ENCODE results near the gene CTIF. TPM values are rescaled to one million over a fixed set of nuclear protein-coding genes. Genes with fewer than 3 reads are reported as not detected.

CTIF gene
- total and polyA plus RNA-seq, 2 experiments from 2014 or later = 22.1 to 27.9 TPM

DNA sequence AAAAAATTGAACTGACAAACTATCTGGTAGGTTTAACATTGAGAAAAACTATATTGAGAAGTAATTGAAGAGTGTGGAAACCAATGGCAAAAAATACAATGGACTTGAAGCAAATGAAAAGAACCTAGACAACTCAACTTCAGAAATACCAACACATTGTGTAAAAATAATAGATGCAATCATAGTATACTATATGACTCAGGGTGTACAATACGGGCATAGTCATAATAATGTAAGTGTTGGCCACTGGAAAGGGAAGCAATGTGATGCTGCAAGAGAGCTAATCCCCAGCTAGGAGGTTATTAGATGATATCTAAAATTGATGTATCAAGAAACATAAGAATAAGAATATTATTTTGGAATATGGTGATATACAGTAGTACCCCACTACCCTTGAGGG is 366.7 kb downstream of the CTIF start:
- no peak overlapping the region for H3K27ac ChIP-seq
- H3K27me3 ChIP-seq = no peaks in the 10 kb centered on the region
- no peak for DNase-seq (ENCODE audit: low spot score)
- no peaks in the 10 kb centered on the region for H3K9me2 ChIP-seq (replicated peaks; ENCODE audit: insufficient read depth)
- H3K4me1 ChIP-seq (ENCODE audit: insufficient read depth) = peaks cover 12% of the 10 kb centered on the region
- H3K4me2 ChIP-seq = no peak overlapping the region
- H3K4me3 ChIP-seq = no peak overlapping the region
- no peak for TF ChIP-seq EZH2 (IDR thresholded peaks at IDR 0.05; ENCODE audit: borderline replicate concordance)
- no peak for TF ChIP-seq EZH2phosphoT487 (IDR thresholded peaks at IDR 0.05; ENCODE audit: low read depth, severe bottlenecking, unreplicated experiment)
- TF ChIP-seq CTCF (IDR thresholded peaks at IDR 0.05; ENCODE audit: poor library complexity) = no peak
- H4K20me1 ChIP-seq (ENCODE audit: insufficient read depth, poor library complexity, severe bottlenecking) = no peaks in the 10 kb centered on the region
- no peak overlapping the region for H2AFZ ChIP-seq
- H3K36me3 ChIP-seq (replicated peaks; ENCODE audit: insufficient read depth, low read depth) = no peaks in the 10 kb centered on the region
- no peaks in the 10 kb centered on the region for H3K79me2 ChIP-seq
- WGBS (ENCODE audit: low lambda C conversion rate, missing lambda C conversion rate) = 100% methylated on average over 1 of the region's 1 CpG
- no peaks in the 10 kb centered on the region for H3K9me3 ChIP-seq (ENCODE audit: low read depth)

DNA sequence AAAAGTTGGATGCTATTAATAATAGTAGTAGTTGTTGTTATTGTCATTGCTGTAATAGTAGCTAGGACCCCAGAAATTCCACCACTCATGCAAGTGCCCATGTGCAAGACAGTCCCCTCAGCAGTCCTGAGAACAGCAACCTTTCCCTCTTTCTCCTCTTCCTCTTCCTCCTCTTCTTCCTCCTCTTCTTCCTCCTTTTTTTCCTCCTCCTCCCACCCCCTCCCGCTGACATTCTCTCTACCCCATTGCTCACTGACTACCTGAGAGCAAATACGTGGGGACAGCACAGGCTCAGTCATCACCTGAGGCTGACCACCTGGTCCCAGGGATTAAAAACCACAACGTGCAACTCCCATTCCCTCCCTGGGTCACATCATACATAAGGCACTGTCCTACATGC is 370.1 kb downstream of the CTIF start:
- Histone ChIP-seq H3K9me3 (ENCODE audit: low read depth) (no peaks in the 10 kb centered on the region), H3K4me3 (no peak overlapping the region), H3K27ac (no peak overlapping the region), H4K20me1 (ENCODE audit: insufficient read depth, poor library complexity, severe bottlenecking) (no peaks in the 10 kb centered on the region), H3K79me2 (no peaks in the 10 kb centered on the region), H3K4me1 (ENCODE audit: insufficient read depth) (no peaks in the 10 kb centered on the region), H3K9me2 (replicated peaks; ENCODE audit: insufficient read depth) (no peaks in the 10 kb centered on the region), H2AFZ (no peak overlapping the region), H3K4me2 (no peak overlapping the region), H3K27me3 (no peaks in the 10 kb centered on the region), H3K36me3 (replicated peaks; ENCODE audit: insufficient read depth, low read depth) (no peaks in the 10 kb centered on the region)
- TF ChIP-seq EZH2 (IDR thresholded peaks at IDR 0.05; ENCODE audit: borderline replicate concordance) (no peak), EZH2phosphoT487 (IDR thresholded peaks at IDR 0.05; ENCODE audit: low read depth, severe bottlenecking, unreplicated experiment) (no peak)
- 62% methylated on average over 2 of the region's 3 CpGs for whole genome bisulfite sequencing (ENCODE audit: low lambda C conversion rate, missing lambda C conversion rate)
- no peak for DNase-seq (ENCODE audit: low spot score)

DNA sequence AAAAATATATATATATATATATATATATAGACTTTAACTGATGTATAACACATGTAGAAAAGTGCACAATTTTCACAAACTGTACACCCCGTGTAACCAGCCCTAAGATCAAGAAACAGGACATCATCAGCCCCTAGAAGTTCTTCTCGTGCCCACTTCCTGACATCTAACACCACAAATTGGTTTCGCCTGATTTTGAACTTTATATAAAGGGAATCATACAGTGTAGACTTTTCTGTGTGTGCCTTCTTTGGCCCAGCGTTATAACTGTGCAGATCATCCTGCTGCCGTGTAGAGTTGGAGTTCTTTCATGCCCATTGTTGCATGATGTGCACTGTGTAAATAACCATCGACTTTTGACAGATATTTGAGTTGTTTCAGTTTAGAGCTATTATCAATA is 370.9 kb downstream of the CTIF start:
- no peaks in the 10 kb centered on the region for H3K36me3 ChIP-seq (replicated peaks; ENCODE audit: insufficient read depth, low read depth)
- H3K4me3 ChIP-seq = no peak overlapping the region
- H3K4me2 ChIP-seq = no peak overlapping the region
- 84% methylated on average over 6 of the region's 6 CpGs for WGBS (ENCODE audit: low lambda C conversion rate, missing lambda C conversion rate)
- H3K9me3 ChIP-seq (ENCODE audit: low read depth) = no peaks in the 10 kb centered on the region
- H3K27ac ChIP-seq = no peak overlapping the region
- no peaks in the 10 kb centered on the region for H3K79me2 ChIP-seq
- TF ChIP-seq EZH2 (IDR thresholded peaks at IDR 0.05; ENCODE audit: borderline replicate concordance) (no peak), CTCF (IDR thresholded peaks at IDR 0.05; ENCODE audit: poor library complexity) (no peak), EZH2phosphoT487 (IDR thresholded peaks at IDR 0.05; ENCODE audit: low read depth, severe bottlenecking, unreplicated experiment) (no peak)
- H3K27me3 ChIP-seq = no peaks in the 10 kb centered on the region
- H2AFZ ChIP-seq = no peak overlapping the region
- no peak for DNase-seq (ENCODE audit: low spot score)
- H3K4me1 ChIP-seq (ENCODE audit: insufficient read depth) = peaks cover 3% of the 10 kb centered on the region
- H3K9me2 ChIP-seq (replicated peaks; ENCODE audit: insufficient read depth) = no peaks in the 10 kb centered on the region
- H4K20me1 ChIP-seq (ENCODE audit: insufficient read depth, poor library complexity, severe bottlenecking) = no peaks in the 10 kb centered on the region

DNA sequence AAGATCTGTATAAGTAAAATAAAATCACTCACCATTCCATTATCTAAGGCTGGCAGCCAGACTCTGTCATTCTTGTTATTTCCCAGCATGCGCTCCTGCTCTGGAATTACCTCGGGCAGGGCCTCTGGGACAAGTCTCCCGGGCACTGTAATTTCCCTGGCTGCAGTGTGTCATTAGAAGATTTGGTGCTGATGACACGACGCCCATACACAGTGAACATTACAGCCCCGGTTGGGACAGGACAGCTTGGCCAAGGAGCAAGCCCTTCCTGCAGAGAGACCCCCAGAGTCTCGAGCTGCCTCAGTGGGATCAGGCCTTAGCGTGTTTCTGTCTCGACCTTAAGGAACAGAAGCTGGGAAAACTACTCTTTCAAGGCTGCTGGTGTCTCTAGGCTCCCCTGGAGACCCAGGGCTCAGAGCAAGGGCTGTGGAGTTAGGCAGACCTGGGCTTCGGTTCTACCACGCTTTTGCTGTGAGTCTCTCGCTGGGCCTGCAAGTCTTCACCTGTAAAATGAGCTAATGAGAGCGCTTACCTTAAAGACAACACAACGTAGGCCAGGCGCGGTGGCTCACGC is 372.2 kb downstream of the CTIF start:
- Histone ChIP-seq H2AFZ (no peak overlapping the region), H4K20me1 (ENCODE audit: insufficient read depth, poor library complexity, severe bottlenecking) (no peaks in the 10 kb centered on the region), H3K9me3 (ENCODE audit: low read depth) (no peaks in the 10 kb centered on the region), H3K4me1 (ENCODE audit: insufficient read depth) (peaks cover 9% of the 10 kb centered on the region), H3K79me2 (no peaks in the 10 kb centered on the region), H3K4me3 (no peak overlapping the region), H3K4me2 (no peak overlapping the region), H3K9me2 (replicated peaks; ENCODE audit: insufficient read depth) (no peaks in the 10 kb centered on the region), H3K27ac (no peak overlapping the region), H3K36me3 (replicated peaks; ENCODE audit: insufficient read depth, low read depth) (no peaks in the 10 kb centered on the region), H3K27me3 (no peaks in the 10 kb centered on the region)
- no peak for DNase-seq (ENCODE audit: low spot score)
- TF ChIP-seq EZH2phosphoT487 (IDR thresholded peaks at IDR 0.05; ENCODE audit: low read depth, severe bottlenecking, unreplicated experiment) = no peak
- no peak for TF ChIP-seq EZH2 (IDR thresholded peaks at IDR 0.05; ENCODE audit: borderline replicate concordance)
- TF ChIP-seq CTCF (IDR thresholded peaks at IDR 0.05; ENCODE audit: poor library complexity) = no peak
- WGBS (ENCODE audit: low lambda C conversion rate, missing lambda C conversion rate) = 81% methylated on average over 17 of the region's 17 CpGs

Small RNAs within 50 kb of the gene (microRNA-seq; reads per million reads assigned to microRNA genes)
- 2.7 reads per million for gene MIR4743

Small RNAs within 50 kb of the gene (small RNA-seq; reads per million reads assigned to genes)
- gene MIR4743 = not detected

Other genes starting within 250 kb of the CTIF start
- 1.0 and 2.0 TPM in 2 replicates for gene ZBTB7C, start 129.6 kb upstream of the CTIF start, total RNA-seq
- 0.70 and 1.1 TPM in 2 replicates for gene ZBTB7C, start 129.6 kb upstream of the CTIF start, polyA plus RNA-seq

All from hepatocyte (in vitro differentiated cells).